ENCODE results near the gene JAKMIP2. TPM values are rescaled to one million over a fixed set of nuclear protein-coding genes. Genes with fewer than 3 reads are reported as not detected.

JAKMIP2 gene
- total RNA-seq, 1 experiment from 2014 or later: 6.4 TPM

DNA sequence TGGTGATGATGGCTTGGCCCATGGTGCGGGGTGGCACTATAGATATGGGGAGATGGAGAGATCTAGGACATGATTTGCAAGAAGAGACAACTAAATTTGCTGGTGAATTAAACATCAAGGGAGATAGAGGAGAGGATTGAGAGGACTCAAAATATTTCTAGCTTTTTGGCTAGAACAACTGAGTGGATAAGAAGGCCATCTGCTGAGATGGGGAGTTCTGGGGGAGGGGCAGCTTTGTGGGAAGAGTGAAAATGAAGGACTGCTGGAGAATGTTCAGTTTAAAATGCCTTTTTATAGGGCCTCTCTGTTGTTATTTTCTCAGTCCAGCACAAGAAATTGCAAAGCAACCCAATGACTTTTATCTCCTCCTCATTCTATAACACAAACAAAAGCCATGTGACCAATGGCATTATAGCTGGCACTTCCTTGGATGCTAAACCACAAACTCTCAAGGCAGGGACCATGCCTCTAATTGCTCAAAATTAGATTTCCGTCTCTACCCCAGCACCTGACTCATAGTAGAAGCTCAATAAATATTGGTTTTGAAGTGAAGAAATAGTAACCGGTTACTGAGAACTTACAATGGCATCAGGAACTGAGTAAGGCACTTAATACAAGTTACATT lies 29.8 kb downstream of the JAKMIP2 start:
- no peak overlapping the region for H3K4me2 ChIP-seq (ENCODE audit: insufficient read depth, insufficient read length, low read length)
- H3K4me1 Mint-ChIP-seq: peaks cover 39 to 50% of the 10 kb centered on the region in 2 experiments
- no peak overlapping the region for H2BK12ac ChIP-seq (ENCODE audit: insufficient read length, low read depth, low read length)
- no peak overlapping the region for H3K56ac ChIP-seq (ENCODE audit: insufficient read length, low read depth, low read length)
- H3K9me3 ChIP-seq (ENCODE audit: control insufficient read depth, low read depth, low read length): no peaks in the 10 kb centered on the region
- no peaks in the 10 kb centered on the region for H3K27me3 ChIP-seq (ENCODE audit: insufficient read depth, low read length)
- H4K8ac ChIP-seq (replicated peaks; ENCODE audit: insufficient read length, low read depth, low read length): no peak overlapping the region
- H2BK120ac ChIP-seq (ENCODE audit: low read depth, low read length, poor library complexity, severe bottlenecking): no peak overlapping the region
- no peak overlapping the region for H3K4me3 Mint-ChIP-seq
- no peak overlapping the region for H3K18ac ChIP-seq (ENCODE audit: insufficient read length, low read depth, low read length)
- no peak overlapping the region for H3K27ac Mint-ChIP-seq
- no peaks in the 10 kb centered on the region for H3K27me3 Mint-ChIP-seq (ENCODE audit: low read depth)
- WGBS (ENCODE audit: extremely low coverage, insufficient read length, low lambda C conversion rate): no CpG with 5 or more reads among the region's 3 CpGs
- TF ChIP-seq, protein P1, sequence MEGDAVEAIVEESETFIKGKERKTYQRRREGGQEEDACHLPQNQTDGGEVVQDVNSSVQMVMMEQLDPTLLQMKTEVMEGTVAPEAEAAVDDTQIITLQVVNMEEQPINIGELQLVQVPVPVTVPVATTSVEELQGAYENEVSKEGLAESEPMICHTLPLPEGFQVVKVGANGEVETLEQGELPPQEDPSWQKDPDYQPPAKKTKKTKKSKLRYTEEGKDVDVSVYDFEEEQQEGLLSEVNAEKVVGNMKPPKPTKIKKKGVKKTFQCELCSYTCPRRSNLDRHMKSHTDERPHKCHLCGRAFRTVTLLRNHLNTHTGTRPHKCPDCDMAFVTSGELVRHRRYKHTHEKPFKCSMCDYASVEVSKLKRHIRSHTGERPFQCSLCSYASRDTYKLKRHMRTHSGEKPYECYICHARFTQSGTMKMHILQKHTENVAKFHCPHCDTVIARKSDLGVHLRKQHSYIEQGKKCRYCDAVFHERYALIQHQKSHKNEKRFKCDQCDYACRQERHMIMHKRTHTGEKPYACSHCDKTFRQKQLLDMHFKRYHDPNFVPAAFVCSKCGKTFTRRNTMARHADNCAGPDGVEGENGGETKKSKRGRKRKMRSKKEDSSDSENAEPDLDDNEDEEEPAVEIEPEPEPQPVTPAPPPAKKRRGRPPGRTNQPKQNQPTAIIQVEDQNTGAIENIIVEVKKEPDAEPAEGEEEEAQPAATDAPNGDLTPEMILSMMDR (conservative IDR thresholded peaks at IDR 0.05): no peak
- H3K23me2 ChIP-seq (ENCODE audit: insufficient read length, low read depth, low read length, poor library complexity, severe bottlenecking): no peaks in the 10 kb centered on the region
- peaks cover 0 to 3% (median 0%) of the 10 kb centered on the region in 3 experiments; a peak in 1 of 7 replicates for H3K36me3 Mint-ChIP-seq (ENCODE audit: insufficient read depth in 1 of 3, low read depth in 3 of 3)
- no peak overlapping the region for H2AFZ ChIP-seq (ENCODE audit: low read length)
- no peak overlapping the region for H3K23ac ChIP-seq (ENCODE audit: insufficient read length, low read depth, low read length)
- no peaks in the 10 kb centered on the region for H3K79me2 ChIP-seq (ENCODE audit: insufficient read depth, low read length)
- H3K9ac ChIP-seq (ENCODE audit: extremely low read depth, insufficient read length, low read length): no peak overlapping the region
- H4K20me1 ChIP-seq (ENCODE audit: control insufficient read depth, insufficient read depth, insufficient read length): no peaks in the 10 kb centered on the region
- no peak overlapping the region for H4K5ac ChIP-seq (ENCODE audit: insufficient read length, low read depth, low read length)
- H3K27ac ChIP-seq (ENCODE audit: insufficient read length, low read depth, low read length): no peak overlapping the region
- H3T11ph ChIP-seq (ENCODE audit: low read length): no peak overlapping the region
- no peak overlapping the region for H2BK15ac ChIP-seq (ENCODE audit: low read depth, low read length)
- H2BK5ac ChIP-seq (ENCODE audit: insufficient read length, low read length): no peak overlapping the region
- no peak overlapping the region for H2BK20ac ChIP-seq (ENCODE audit: low read depth, low read length, poor library complexity, severe bottlenecking)
- no peak overlapping the region for H4K91ac ChIP-seq (ENCODE audit: insufficient read length, low read depth, low read length)
- H3K4ac ChIP-seq (ENCODE audit: low read depth, low read length): no peak overlapping the region
- no peaks in the 10 kb centered on the region for H3K79me1 ChIP-seq (ENCODE audit: insufficient read depth, low read depth, low read length, poor library complexity, severe bottlenecking)
- H3K14ac ChIP-seq (ENCODE audit: insufficient read depth, low read length): no peak overlapping the region
- no peaks in the 10 kb centered on the region for H3K9me3 Mint-ChIP-seq
- H3K4me1 ChIP-seq (ENCODE audit: insufficient read depth, low read length): peaks cover 16% of the 10 kb centered on the region
- no peak for DNase-seq
- H2AK5ac ChIP-seq (ENCODE audit: insufficient read length, low read length): no peak overlapping the region
